Measurements from ENCODE around the gene EIF4G1. TPM values are rescaled to one million over a fixed set of nuclear protein-coding genes. Genes with fewer than 3 reads are reported as not detected.

The EIF4G1 gene
- total RNA-seq, 6 donors from 2014 or later, result 278 to 408 (median 326) TPM

GRCh38 chr3:184352149-184352785, 37.9 kb downstream of the EIF4G1 start:
- Histone ChIP-seq H3K27ac (no peak overlapping the region), H3K4me1 (no peaks in the 10 kb centered on the region), H3K36me3 (peaks cover 0 to 11% (median 0%) of the 10 kb centered on the region in 4 donors), H3K9me3 (no peaks in the 10 kb centered on the region), H3K27me3 (no peaks in the 10 kb centered on the region), H3K4me3 (no peak overlapping the region)
- no peak for DNase-seq
- WGBS, 2 donors, result 84 to 91% methylated on average over 15 of the region's 15 CpGs
- TF ChIP-seq POLR2A (IDR thresholded peaks at IDR 0.05), result no peak
- TF ChIP-seq EP300 (IDR thresholded peaks at IDR 0.05), result no peak
- TF ChIP-seq, protein P1, sequence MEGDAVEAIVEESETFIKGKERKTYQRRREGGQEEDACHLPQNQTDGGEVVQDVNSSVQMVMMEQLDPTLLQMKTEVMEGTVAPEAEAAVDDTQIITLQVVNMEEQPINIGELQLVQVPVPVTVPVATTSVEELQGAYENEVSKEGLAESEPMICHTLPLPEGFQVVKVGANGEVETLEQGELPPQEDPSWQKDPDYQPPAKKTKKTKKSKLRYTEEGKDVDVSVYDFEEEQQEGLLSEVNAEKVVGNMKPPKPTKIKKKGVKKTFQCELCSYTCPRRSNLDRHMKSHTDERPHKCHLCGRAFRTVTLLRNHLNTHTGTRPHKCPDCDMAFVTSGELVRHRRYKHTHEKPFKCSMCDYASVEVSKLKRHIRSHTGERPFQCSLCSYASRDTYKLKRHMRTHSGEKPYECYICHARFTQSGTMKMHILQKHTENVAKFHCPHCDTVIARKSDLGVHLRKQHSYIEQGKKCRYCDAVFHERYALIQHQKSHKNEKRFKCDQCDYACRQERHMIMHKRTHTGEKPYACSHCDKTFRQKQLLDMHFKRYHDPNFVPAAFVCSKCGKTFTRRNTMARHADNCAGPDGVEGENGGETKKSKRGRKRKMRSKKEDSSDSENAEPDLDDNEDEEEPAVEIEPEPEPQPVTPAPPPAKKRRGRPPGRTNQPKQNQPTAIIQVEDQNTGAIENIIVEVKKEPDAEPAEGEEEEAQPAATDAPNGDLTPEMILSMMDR (IDR thresholded peaks at IDR 0.05), result no peak
- no peak for TF ChIP-seq POLR2AphosphoS5 (IDR thresholded peaks at IDR 0.05)
- peak in 1 of 2 donors; percentile 15 for ATAC-seq (ENCODE audit: low FRiP score in 2 of 2)

GRCh38 chr3:184352897-184353545, 38.6 kb downstream of the EIF4G1 start:
- no peak overlapping the region for H3K4me3 ChIP-seq
- H3K27ac ChIP-seq, result no peak overlapping the region
- H3K27me3 ChIP-seq, result no peaks in the 10 kb centered on the region
- peaks cover 0 to 17% (median 0%) of the 10 kb centered on the region in 4 donors for H3K36me3 ChIP-seq
- ATAC-seq (ENCODE audit: low FRiP score in 2 of 2), result no peak
- H3K9me3 ChIP-seq, result no peaks in the 10 kb centered on the region
- no peaks in the 10 kb centered on the region for H3K4me1 ChIP-seq
- DNase-seq, result no peak
- no peak for TF ChIP-seq EP300 (IDR thresholded peaks at IDR 0.05)
- TF ChIP-seq POLR2AphosphoS5 (IDR thresholded peaks at IDR 0.05), result no peak
- no peak for TF ChIP-seq POLR2A (IDR thresholded peaks at IDR 0.05)
- TF ChIP-seq, protein P1 (IDR thresholded peaks at IDR 0.05), result no peak
- 93 to 100% methylated on average over 1 to 6 of the region's 11 CpGs for WGBS, 2 donors

DNA sequence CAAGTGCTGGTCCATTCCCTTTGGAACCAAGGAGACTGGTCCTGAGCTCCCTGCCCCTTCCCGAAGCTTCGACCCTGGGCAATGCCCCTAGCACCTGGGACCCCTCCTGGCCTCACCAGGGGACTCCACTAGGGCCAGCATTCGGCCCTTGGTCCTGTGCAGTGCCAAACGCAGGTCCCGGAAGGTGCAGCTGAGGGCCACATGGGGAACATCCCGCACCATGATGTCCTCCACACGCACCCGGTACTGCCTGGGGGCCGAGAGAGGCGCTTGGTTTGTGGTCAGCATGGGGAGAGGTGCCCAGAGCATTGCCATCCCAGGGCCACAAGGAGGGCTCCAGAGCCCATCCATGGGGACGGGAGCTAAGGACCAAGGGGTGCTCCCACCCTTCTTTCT, 39.1 kb downstream of the EIF4G1 start:
- no peak overlapping the region for H3K27ac ChIP-seq
- peaks cover 0 to 17% (median 0%) of the 10 kb centered on the region in 4 donors for H3K36me3 ChIP-seq
- no peak overlapping the region for H3K4me3 ChIP-seq
- DNase-seq (no peak), ATAC-seq (ENCODE audit: low FRiP score in 2 of 2) (no peak)
- no peaks in the 10 kb centered on the region for H3K9me3 ChIP-seq
- WGBS, 2 donors, result 91 to 100% methylated on average over 5 to 11 of the region's 11 CpGs
- no peak for TF ChIP-seq POLR2A (IDR thresholded peaks at IDR 0.05)
- no peak for TF ChIP-seq POLR2AphosphoS5 (IDR thresholded peaks at IDR 0.05)
- TF ChIP-seq, protein P1 (IDR thresholded peaks at IDR 0.05), result no peak
- TF ChIP-seq EP300 (IDR thresholded peaks at IDR 0.05), result no peak
- no peaks in the 10 kb centered on the region for H3K27me3 ChIP-seq
- no peaks in the 10 kb centered on the region for H3K4me1 ChIP-seq

GRCh38 chr3:184354121-184354728, 39.8 kb downstream of the EIF4G1 start:
- Histone ChIP-seq H3K36me3 (peaks cover 0 to 17% (median 0%) of the 10 kb centered on the region in 4 donors), H3K9me3 (no peaks in the 10 kb centered on the region), H3K4me3 (no peak overlapping the region), H3K27me3 (no peaks in the 10 kb centered on the region), H3K4me1 (no peaks in the 10 kb centered on the region), H3K27ac (no peak overlapping the region)
- TF ChIP-seq EP300 (IDR thresholded peaks at IDR 0.05), result no peak
- no peak for TF ChIP-seq POLR2AphosphoS5 (IDR thresholded peaks at IDR 0.05)
- TF ChIP-seq, protein P1 (IDR thresholded peaks at IDR 0.05), result peak; percentile 56 to 77 (median 68)
- no peak for TF ChIP-seq POLR2A (IDR thresholded peaks at IDR 0.05)
- ATAC-seq (ENCODE audit: low FRiP score in 2 of 2), result peak; percentile 26 to 62
- DNase-seq, result peak in 1 of 2 donors; percentile 39
- WGBS, 2 donors, result 34 to 53% methylated on average over 2 to 3 of the region's 18 CpGs
